Measurements from ENCODE around the gene KCNMA1. TPM values are rescaled to one million over a fixed set of nuclear protein-coding genes. Genes with fewer than 3 reads are reported as not detected.

KCNMA1 gene
- total RNA-seq, 1 experiment from 2014 or later = 0.70 TPM

- H3K36me3 ChIP-seq (ENCODE audit: low read depth) = no peaks in the 10 kb centered on the region
- no peak for DNase-seq
- intact Hi-C loops (cut with micrococcal nuclease; ENCODE audit: unreplicated experiment) = no loop called here
- ChIA-PET CTCF (no interaction called here), POLR2A (ENCODE audit: unreplicated experiment) (no interaction called here)
- no peaks in the 10 kb centered on the region for H3F3A ChIP-seq (ENCODE audit: insufficient read depth, low read depth)
- no peaks in the 10 kb centered on the region for H3K9me3 ChIP-seq (ENCODE audit: insufficient read depth, low read depth)
- H3K9me2 ChIP-seq (ENCODE audit: insufficient read depth) = no peaks in the 10 kb centered on the region
- no peaks in the 10 kb centered on the region for H3K27me3 ChIP-seq (ENCODE audit: insufficient read depth, low read depth)
- no TSS peak for BruUV-seq (replicated peaks)
- H3K4me1 ChIP-seq (replicated peaks; ENCODE audit: insufficient read depth) = no peaks in the 10 kb centered on the region
- no peak overlapping the region for H3K4me3 ChIP-seq
- TF ChIP-seq EZH2 (IDR thresholded peaks at IDR 0.05; ENCODE audit: low read depth) = no peak
- no peak for TF ChIP-seq CTCF (conservative IDR thresholded peaks at IDR 0.05)
- H3K27ac ChIP-seq = no peak overlapping the region
- H2AFZ ChIP-seq = no peak overlapping the region
- H3K79me2 ChIP-seq (ENCODE audit: low read depth) = no peaks in the 10 kb centered on the region
- no peak overlapping the region for H3K4me2 ChIP-seq
- no peaks in the 10 kb centered on the region for H4K20me1 ChIP-seq (ENCODE audit: insufficient read depth)
Measured at GRCh38 chr10:77458986-77459590, 178.5 kb downstream of the KCNMA1 start.

DNA sequence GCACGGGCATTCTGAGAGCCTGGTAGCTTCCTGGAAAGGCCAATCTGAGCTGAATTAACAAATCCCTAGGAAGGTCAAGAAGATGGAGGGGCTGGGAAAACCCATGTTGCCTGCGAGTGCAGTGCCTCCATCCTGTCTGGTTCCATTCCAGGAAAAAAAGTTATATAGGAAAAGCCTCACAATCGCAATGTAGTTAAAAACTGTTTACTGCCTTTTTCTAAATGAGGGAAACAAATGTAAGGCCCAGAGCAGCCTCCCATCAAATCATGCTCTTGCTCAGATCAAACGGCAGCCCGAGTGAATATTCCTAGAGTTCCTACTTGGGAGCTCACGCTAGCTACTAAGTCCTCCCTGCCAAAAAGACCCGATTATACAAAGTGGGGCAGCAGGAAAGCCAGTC, 179.9 kb downstream of the KCNMA1 start:
- TF ChIP-seq EZH2 (IDR thresholded peaks at IDR 0.05; ENCODE audit: low read depth) (no peak), CTCF (conservative IDR thresholded peaks at IDR 0.05) (no peak)
- Histone ChIP-seq H3K4me1 (replicated peaks; ENCODE audit: insufficient read depth) (no peaks in the 10 kb centered on the region), H3F3A (ENCODE audit: insufficient read depth, low read depth) (no peaks in the 10 kb centered on the region), H3K36me3 (ENCODE audit: low read depth) (no peaks in the 10 kb centered on the region), H4K20me1 (ENCODE audit: insufficient read depth) (no peaks in the 10 kb centered on the region), H3K27me3 (ENCODE audit: insufficient read depth, low read depth) (no peaks in the 10 kb centered on the region), H3K9me3 (ENCODE audit: insufficient read depth, low read depth) (no peaks in the 10 kb centered on the region), H3K79me2 (ENCODE audit: low read depth) (no peaks in the 10 kb centered on the region), H2AFZ (no peak overlapping the region), H3K4me3 (no peak overlapping the region), H3K9me2 (ENCODE audit: insufficient read depth) (no peaks in the 10 kb centered on the region), H3K4me2 (no peak overlapping the region), H3K27ac (no peak overlapping the region)
- POLR2A ChIA-PET (ENCODE audit: unreplicated experiment) = no interaction called here
- CTCF ChIA-PET = interaction anchor here (0.9 kb wide), 1 partner anchor 29 kb away, joined by 4 read pairs; no protein-coding TSS in a partner anchor
- intact Hi-C loops (cut with micrococcal nuclease; ENCODE audit: unreplicated experiment) = loop anchor here (2.0 kb wide), 1 partner anchor 185 kb away; no protein-coding TSS in a partner anchor
- no TSS peak for BruUV-seq (replicated peaks)
- DNase-seq = no peak

GRCh38 chr10:77457266-77457665, 180.3 kb downstream of the KCNMA1 start:
- Histone ChIP-seq H3F3A (ENCODE audit: insufficient read depth, low read depth) (no peaks in the 10 kb centered on the region), H3K4me2 (no peak overlapping the region), H3K27me3 (ENCODE audit: insufficient read depth, low read depth) (no peaks in the 10 kb centered on the region), H3K27ac (no peak overlapping the region), H4K20me1 (ENCODE audit: insufficient read depth) (no peaks in the 10 kb centered on the region), H3K4me3 (no peak overlapping the region), H3K9me3 (ENCODE audit: insufficient read depth, low read depth) (no peaks in the 10 kb centered on the region), H2AFZ (no peak overlapping the region), H3K36me3 (ENCODE audit: low read depth) (no peaks in the 10 kb centered on the region), H3K4me1 (replicated peaks; ENCODE audit: insufficient read depth) (no peaks in the 10 kb centered on the region), H3K9me2 (ENCODE audit: insufficient read depth) (no peaks in the 10 kb centered on the region), H3K79me2 (ENCODE audit: low read depth) (no peaks in the 10 kb centered on the region)
- ChIA-PET POLR2A (ENCODE audit: unreplicated experiment) (no interaction called here), CTCF (interaction anchor here (0.5 kb wide), 1 partner anchor 186 kb away, joined by 5 read pairs; no protein-coding TSS in a partner anchor)
- DNase-seq = no peak
- TF ChIP-seq EZH2 (IDR thresholded peaks at IDR 0.05; ENCODE audit: low read depth) (no peak), CTCF (conservative IDR thresholded peaks at IDR 0.05) (no peak)
- intact Hi-C loops (cut with micrococcal nuclease; ENCODE audit: unreplicated experiment) = loop anchor here (2.0 kb wide), 1 partner anchor 186 kb away; no protein-coding TSS in a partner anchor
- no TSS peak for BruUV-seq (replicated peaks)

Measured in PC-9 (cell line).